ENCODE measurements around the gene KRTAP10-7.
"Not testable (repeated sequence)": the region's sequence is repeated elsewhere in the genome, so short reads cannot be mapped to it uniquely, and the experiment has no call there.

The KRTAP10-7 gene

DNA sequence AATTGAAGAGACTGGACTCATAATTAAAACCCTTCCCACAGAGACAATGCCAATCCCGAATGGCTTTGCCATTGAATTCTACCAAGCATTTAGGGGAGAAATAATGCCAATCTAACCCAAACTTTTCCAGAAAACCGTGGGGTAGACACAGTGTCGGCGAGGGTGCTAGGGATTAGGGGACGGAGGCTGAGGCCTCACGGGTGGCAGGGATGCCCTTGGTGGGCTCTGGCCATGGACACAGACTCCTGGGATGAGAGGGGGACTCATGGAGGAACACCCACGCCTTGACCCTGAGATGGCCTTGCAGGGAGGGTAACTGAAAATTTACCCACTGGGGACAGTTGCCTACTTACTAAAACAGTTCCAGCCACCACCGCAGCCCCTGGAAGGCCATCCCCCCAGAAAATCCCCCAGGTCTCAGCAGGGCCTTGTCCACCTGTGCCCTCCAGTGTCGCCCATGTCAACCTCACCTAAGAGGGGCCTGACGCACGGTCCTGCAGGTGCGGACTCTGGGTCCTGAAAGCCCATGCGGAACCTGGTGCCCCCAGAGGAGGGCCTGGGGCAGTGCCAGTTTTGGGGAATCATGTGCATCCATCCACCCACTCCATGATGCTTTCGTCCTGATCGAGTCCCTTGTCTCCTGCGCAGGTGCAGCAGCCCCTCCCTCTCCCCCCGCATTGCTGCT, 21.9 kb upstream of the KRTAP10-7 start:
- no peak overlapping the region for H3K27ac Mint-ChIP-seq
- no peaks in the 10 kb centered on the region for H3K27me3 Mint-ChIP-seq (ENCODE audit: low read depth)
- peaks cover 1% of the 10 kb centered on the region for H3K36me3 Mint-ChIP-seq (ENCODE audit: low read depth)
- H3K9me3 Mint-ChIP-seq: peaks cover 49% of the 10 kb centered on the region
- DNase-seq (ENCODE audit: low spot score): no peak
- H3K4me1 Mint-ChIP-seq (ENCODE audit: low read depth): no peaks in the 10 kb centered on the region
- no peak overlapping the region for H3K4me3 Mint-ChIP-seq

DNA sequence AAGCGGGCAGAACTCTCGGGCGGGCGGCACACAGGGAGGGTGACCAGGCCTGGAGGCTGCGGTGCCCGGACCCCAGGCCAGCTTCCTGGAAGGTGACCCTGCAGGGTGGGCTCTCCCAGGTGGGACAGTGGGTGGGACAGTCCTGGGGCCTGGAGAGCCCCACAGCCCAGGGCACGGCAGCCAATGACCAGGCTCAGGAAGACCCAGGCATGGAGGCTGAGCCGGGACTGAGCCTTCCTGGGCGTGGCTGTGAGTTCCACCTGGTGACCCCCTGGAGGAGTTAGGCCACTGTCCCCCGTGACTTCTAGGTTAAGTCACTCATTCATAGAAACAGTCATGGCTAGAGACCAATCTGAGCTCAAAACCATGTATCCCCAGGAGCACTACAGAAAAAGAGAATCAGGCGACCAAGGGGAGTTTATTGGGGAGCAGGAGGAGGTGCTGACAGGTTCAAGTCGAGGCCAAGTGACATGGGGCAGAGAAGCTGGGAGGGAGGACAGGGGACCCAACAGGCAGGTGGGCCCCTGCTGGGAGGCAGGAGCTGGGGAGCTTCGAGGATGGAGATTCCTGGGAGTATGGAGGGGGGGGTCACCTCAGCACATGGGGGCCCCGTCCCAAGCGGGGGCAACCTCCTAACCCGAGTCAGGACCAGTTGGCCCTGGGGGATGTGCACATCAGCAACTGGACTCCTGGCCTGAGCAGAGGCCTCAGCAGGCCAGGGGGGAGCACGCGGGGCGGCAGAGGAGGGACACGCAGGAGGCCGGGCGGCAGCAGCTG, 21.2 kb upstream of the KRTAP10-7 start:
- Mint-ChIP-seq H3K27ac (no peak overlapping the region), H3K36me3 (ENCODE audit: low read depth) (peaks cover 1% of the 10 kb centered on the region), H3K4me1 (ENCODE audit: low read depth) (peaks cover 4% of the 10 kb centered on the region), H3K27me3 (ENCODE audit: low read depth) (no peaks in the 10 kb centered on the region), H3K9me3 (peaks cover 49% of the 10 kb centered on the region), H3K4me3 (no peak overlapping the region)
- no peak for DNase-seq (ENCODE audit: low spot score)

DNA sequence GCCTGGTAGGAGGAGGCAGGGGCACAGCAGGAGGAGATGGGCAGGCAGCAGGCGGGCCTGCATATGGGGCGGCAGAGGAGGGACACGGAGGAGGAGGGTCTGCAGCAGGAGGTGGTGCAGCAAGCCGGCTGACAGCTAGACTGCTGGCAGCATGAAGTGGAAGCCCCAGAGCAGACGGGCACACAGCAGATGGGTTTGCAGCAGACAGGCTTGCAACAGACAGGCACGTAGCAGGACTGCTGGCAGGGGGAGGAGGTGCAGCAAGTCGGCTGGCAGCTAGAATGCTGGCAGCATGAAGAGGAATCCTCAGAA, 20.6 kb upstream of the KRTAP10-7 start:
- no peak for DNase-seq (ENCODE audit: low spot score)
- peaks cover 1% of the 10 kb centered on the region for H3K36me3 Mint-ChIP-seq (ENCODE audit: low read depth)
- no peaks in the 10 kb centered on the region for H3K27me3 Mint-ChIP-seq (ENCODE audit: low read depth)
- H3K27ac Mint-ChIP-seq: no peak overlapping the region
- peaks cover 49% of the 10 kb centered on the region for H3K9me3 Mint-ChIP-seq
- peaks cover 5% of the 10 kb centered on the region for H3K4me1 Mint-ChIP-seq (ENCODE audit: low read depth)
- H3K4me3 Mint-ChIP-seq: no peak overlapping the region

DNA sequence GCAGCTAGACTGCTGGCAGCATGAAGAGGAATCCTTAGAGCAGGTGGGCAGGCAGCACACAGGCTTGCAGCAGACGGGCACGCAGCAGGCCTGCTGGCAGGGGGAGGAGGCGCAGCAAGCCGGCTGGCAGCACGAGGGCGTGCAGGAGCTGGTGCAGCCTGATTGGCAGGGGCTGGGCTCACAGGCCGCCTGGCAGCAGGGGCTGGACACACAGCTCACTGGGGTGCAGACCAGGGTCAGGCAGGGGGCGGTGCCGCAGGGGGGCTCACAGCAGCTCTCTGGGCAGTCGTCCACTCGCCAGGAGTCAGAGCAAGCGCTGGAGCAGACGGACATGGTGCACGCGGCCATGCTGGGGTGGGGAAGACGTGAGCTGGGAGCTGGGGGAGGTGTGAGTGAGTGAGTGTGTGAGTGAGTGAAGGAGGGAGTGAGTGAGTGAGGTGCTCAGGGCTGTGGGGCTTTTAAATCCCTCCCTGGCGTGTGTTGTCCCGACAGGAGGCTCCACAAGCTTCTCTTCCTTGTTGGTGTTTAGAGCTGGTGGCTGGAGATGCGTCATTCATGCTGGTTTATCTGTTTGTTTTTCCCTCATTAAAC, 20.1 kb upstream of the KRTAP10-7 start, which contains the start of gene KRTAP10-5:
KRTAP10-5 (minus strand) TSS at position 374 of the 591 bp plus-strand sequence; CDS start at position 348, 26 bp downstream.
- peaks cover 49% of the 10 kb centered on the region for H3K9me3 Mint-ChIP-seq
- H3K27me3 Mint-ChIP-seq (ENCODE audit: low read depth); H3K4me3 Mint-ChIP-seq; H3K4me1 Mint-ChIP-seq (ENCODE audit: low read depth); DNase-seq (ENCODE audit: low spot score); H3K27ac Mint-ChIP-seq; H3K36me3 Mint-ChIP-seq (ENCODE audit: low read depth): not testable (repeated sequence)

DNA sequence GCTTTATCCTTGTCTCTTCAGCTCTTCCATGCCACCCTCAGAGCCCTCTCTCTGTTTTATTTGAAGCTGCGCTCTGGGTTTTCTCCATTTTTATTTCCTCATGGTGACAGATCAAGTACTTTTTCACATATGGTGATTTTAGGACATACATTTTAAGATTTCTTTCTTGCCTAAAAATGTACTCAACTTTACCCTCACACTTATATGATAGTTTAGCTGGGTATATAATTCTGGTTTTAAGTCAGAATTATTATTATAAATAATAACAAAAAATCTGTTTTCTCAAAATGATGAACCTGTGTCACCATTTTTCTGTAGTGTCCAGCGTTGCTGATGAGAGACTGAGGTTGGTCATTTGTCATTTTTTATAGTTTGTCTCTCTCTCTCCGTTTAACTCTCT, 19.2 kb upstream of the KRTAP10-7 start:
- DNase-seq (ENCODE audit: low spot score): no peak
- peaks cover 49% of the 10 kb centered on the region for H3K9me3 Mint-ChIP-seq
- no peak overlapping the region for H3K27ac Mint-ChIP-seq
- H3K4me3 Mint-ChIP-seq: no peak overlapping the region
- peaks cover 5% of the 10 kb centered on the region for H3K4me1 Mint-ChIP-seq (ENCODE audit: low read depth)
- H3K36me3 Mint-ChIP-seq (ENCODE audit: low read depth): peaks cover 1% of the 10 kb centered on the region
- H3K27me3 Mint-ChIP-seq (ENCODE audit: low read depth): peaks cover 10% of the 10 kb centered on the region

DNA sequence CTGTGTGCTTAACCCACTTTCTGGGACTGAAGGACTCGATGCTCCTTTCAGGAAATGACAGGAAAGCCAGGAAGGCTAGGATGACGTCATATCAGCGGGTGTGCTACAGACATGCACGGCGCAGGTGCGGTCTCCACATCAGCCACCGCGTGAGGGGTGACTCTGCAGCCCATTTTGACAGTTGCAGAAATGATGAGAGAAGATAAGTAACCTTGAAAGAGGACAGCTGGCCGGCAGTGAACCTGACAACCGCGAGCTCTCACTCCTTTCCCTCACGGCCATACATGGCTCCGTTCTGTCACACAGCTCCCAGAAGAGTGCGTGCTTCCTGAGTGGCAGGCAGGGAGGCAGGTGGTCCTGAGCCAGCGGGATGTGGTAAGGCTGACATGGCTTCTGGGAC, 18.3 kb upstream of the KRTAP10-7 start:
- Mint-ChIP-seq H3K27me3 (ENCODE audit: low read depth) (peaks cover 17% of the 10 kb centered on the region), H3K27ac (no peak overlapping the region), H3K9me3 (peaks cover 44% of the 10 kb centered on the region), H3K36me3 (ENCODE audit: low read depth) (peaks cover 1% of the 10 kb centered on the region), H3K4me1 (ENCODE audit: low read depth) (peaks cover 5% of the 10 kb centered on the region), H3K4me3 (no peak overlapping the region)
- no peak for DNase-seq (ENCODE audit: low spot score)

DNA sequence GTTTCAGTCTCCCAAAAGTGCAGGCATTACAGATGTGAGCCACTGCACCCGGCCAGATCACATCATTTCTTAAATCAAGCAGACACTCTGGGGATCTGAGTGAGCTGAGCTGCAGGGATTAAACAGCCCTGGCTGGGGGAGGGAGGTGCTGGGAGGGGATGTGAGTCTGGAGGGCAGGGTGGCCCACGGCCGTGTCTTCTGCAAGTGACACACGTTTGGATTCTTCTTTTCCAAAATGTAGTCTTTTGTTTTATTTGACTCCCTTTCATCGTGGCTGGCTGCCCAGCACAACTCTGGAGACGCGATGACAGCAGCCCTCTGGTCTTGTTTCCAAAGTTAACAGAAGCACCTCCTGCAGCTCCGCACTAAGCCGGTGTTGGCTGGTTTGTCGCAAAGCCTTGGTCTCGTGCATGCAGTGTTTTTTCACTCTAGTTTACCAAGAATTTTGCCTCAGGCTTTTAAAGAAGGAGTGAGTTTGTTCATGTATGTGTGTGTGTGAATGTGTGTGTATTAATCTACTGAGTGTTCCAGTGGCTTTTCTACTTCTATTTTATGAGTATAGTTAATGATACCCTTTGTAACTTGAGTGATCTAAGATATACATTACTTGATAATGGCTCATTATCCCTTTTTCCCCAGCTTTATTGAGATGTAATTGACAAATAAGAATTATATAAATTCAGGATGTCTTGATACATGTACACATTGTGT, 17.2 kb upstream of the KRTAP10-7 start:
- Mint-ChIP-seq H3K4me1 (ENCODE audit: low read depth) (peaks cover 5% of the 10 kb centered on the region), H3K9me3 (peaks cover 32% of the 10 kb centered on the region), H3K4me3 (no peak overlapping the region), H3K27me3 (ENCODE audit: low read depth) (peaks cover 27% of the 10 kb centered on the region), H3K36me3 (ENCODE audit: low read depth) (peaks cover 1% of the 10 kb centered on the region), H3K27ac (no peak overlapping the region)
- no peak for DNase-seq (ENCODE audit: low spot score)

DNA sequence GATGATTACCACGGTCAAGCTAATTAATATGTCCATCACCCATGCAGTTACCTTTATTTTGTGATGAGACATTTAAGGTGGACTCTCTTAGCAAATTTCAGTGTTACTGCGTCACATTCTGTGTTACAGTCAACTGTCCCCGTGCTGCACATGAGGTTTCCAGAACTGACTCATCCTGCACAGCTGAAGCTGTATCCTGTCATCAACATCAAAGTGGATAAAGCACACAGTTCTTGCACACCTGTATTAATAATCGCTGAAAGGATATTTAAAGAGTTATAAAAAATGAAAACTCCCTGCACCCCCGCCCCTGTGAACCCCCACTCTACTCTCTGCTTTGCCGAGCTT, 16.6 kb upstream of the KRTAP10-7 start:
- peaks cover 31% of the 10 kb centered on the region for H3K9me3 Mint-ChIP-seq
- H3K4me1 Mint-ChIP-seq (ENCODE audit: low read depth): peaks cover 5% of the 10 kb centered on the region
- DNase-seq (ENCODE audit: low spot score): no peak

DNA sequence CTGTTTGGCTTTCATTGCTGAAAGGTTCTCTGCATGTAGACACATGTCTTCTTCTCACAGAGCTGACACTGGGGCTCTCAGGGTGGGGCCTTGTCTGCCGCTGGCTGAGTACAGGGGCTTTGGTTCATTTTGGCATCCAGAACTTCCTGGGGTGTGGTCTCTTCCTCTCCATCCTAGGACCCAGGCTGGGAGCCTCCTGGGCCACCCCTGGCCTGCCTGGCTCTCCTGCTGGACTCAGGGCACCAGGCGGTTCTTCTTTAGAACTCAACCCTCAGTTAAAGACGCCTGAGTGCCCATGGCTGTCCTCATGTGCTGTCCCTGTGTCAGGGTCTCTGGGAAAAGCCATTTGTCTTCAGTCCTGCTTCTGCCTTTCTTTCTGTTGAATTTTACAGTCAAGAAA, 14.5 kb upstream of the KRTAP10-7 start:
- Mint-ChIP-seq H3K4me1 (ENCODE audit: low read depth) (peaks cover 5% of the 10 kb centered on the region), H3K36me3 (ENCODE audit: low read depth) (peaks cover 1% of the 10 kb centered on the region), H3K4me3 (no peak overlapping the region), H3K27me3 (ENCODE audit: low read depth) (peaks cover 27% of the 10 kb centered on the region), H3K27ac (no peak overlapping the region), H3K9me3 (peaks cover 18% of the 10 kb centered on the region)
- no peak for DNase-seq (ENCODE audit: low spot score)

More for the DNA sequence above, 16.6 kb upstream of the KRTAP10-7 start:
- Mint-ChIP-seq H3K36me3 (ENCODE audit: low read depth) (peaks cover 1% of the 10 kb centered on the region), H3K27ac (no peak overlapping the region), H3K27me3 (ENCODE audit: low read depth) (peaks cover 27% of the 10 kb centered on the region), H3K4me3 (no peak overlapping the region)

DNA sequence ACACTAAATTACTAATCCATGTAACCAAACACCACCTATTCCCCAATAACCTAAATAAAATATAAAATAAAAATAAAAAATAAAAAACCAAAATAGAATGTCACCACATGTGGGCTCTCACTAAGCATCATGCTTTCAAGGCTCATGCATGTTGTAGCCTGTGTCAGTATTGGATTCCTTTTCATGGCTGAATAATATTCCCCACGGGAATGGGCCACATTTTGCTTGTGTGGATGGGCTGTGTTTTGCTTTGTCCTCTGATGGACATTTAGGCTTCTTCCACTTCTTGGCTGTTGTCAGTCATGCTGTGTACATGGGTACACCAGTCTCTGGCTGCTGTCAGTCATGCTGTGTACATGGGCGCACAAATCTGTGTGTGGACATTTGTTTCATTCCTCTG, 11.3 kb upstream of the KRTAP10-7 start:
- peaks cover 2% of the 10 kb centered on the region for H3K4me1 Mint-ChIP-seq (ENCODE audit: low read depth)
- no peak overlapping the region for H3K27ac Mint-ChIP-seq
- no peaks in the 10 kb centered on the region for H3K9me3 Mint-ChIP-seq
- H3K36me3 Mint-ChIP-seq (ENCODE audit: low read depth): no peaks in the 10 kb centered on the region
- no peak for DNase-seq (ENCODE audit: low spot score)
- peaks cover 27% of the 10 kb centered on the region for H3K27me3 Mint-ChIP-seq (ENCODE audit: low read depth)
- H3K4me3 Mint-ChIP-seq: no peak overlapping the region

DNA sequence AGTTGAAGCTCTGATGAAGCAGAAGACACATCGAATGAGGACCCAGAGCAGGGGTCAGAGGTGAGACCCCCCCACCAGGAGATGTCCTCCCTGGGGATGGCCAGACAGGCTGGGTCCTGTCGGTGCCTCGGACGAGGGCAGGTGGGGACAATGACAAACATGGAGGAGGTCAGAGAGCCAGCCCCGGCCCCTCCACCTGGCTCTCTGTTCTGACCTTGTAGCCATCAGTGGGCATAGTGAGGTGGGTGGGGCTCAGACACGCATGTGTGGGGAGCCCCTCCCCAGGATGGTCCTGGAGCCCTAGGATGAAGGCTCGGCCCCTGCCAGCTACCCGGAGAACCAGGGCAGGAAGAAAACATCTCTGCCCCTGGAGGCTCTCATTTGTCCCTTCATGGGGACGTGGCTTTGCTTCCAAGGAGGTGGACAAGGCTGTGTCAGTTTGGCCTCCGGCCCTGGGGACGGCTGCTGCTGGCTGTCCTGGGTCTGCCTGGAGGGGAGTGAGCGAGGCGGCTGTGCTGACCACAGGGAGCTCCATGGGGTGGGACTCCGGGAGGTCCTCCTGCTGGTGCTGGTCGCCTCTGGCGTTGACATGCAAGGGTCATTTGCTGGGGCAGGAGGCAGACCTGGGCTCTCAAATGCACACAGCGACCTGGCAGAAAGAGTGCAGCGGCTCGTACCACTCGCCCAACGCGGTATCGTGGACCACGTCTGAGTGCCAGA, 10.7 kb upstream of the KRTAP10-7 start:
- Mint-ChIP-seq H3K27ac (no peak overlapping the region), H3K36me3 (ENCODE audit: low read depth) (no peaks in the 10 kb centered on the region), H3K4me3 (no peak overlapping the region), H3K9me3 (no peaks in the 10 kb centered on the region), H3K4me1 (ENCODE audit: low read depth) (no peaks in the 10 kb centered on the region), H3K27me3 (ENCODE audit: low read depth) (peaks cover 27% of the 10 kb centered on the region)
- no peak for DNase-seq (ENCODE audit: low spot score)

DNA sequence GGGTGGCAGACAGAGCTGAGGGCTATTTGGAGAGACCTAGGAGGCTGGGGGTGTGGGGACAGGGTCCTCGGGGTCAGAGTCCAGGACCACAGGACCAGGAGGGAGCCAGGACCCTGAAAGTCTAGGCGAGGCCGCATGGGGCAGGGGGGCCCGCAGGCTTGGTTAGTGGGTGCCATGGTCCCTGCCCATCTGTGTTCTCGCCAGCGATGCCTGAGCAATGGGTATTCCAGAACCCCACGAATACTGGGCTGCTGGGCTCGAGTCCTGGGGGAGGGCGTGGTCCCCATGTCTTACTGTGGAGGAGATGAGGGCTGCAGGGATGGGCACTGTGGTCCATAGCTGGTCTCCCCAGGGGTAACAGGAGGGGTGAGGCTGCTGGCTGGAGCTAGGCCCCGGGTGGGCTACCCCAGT, 10.1 kb upstream of the KRTAP10-7 start:
- Mint-ChIP-seq H3K27ac (no peak overlapping the region), H3K36me3 (ENCODE audit: low read depth) (no peaks in the 10 kb centered on the region), H3K9me3 (no peaks in the 10 kb centered on the region), H3K27me3 (ENCODE audit: low read depth) (peaks cover 24% of the 10 kb centered on the region), H3K4me1 (ENCODE audit: low read depth) (no peaks in the 10 kb centered on the region), H3K4me3 (no peak overlapping the region)
- DNase-seq (ENCODE audit: low spot score): no peak

DNA sequence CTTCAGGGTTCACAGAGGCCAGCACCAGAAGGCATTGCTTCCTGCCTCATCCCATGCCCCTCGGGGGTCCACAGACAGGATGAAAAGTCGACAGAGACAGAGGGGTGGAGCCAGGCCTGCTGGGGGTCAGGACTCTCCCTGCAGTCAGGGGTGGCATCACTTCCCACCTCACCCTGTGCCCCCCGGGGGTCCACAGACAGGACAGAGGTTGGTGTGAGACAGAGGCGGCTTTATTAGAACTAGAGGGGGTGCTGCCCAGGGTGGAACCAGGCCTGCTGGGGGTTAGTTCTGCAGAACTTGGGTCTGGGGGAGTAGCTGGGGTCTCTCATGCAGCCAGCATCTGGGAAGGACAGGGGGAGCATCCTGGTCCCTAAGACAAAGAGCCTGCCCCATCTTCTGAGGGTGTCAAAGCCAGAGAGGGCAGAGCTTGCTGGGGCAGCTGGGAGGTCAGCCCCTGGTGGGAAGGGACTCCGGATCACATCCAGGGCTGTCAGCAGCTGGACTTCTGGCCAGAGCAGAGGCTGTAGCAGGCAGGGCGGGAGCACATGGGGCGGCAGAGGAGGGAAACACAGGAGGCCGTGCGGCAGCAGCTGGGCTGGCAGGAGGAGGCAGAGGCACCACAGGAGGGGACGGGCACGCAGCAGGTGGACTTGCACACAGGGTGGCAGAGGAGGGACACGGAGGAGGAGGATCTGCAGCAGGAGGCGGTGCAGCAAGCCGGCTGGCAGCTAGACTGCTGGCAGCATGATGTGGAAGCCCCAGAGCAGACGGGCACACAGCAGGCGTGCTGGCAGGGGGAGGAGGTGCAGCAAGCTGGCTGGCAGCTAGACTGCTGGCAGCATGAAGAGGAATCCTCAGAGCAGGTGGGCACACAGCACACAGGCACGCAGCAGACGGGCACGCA, 9.2 kb upstream of the KRTAP10-7 start:
- H3K27me3 Mint-ChIP-seq (ENCODE audit: low read depth): peaks cover 18% of the 10 kb centered on the region
- not testable (repeated sequence) for H3K27ac Mint-ChIP-seq; H3K4me3 Mint-ChIP-seq; H3K36me3 Mint-ChIP-seq (ENCODE audit: low read depth); H3K4me1 Mint-ChIP-seq (ENCODE audit: low read depth); DNase-seq (ENCODE audit: low spot score); H3K9me3 Mint-ChIP-seq

All from T-helper 2 cell treated with Interferon-gamma antibody and Interleukin-4, amounts not matched to agents 5 μg/mL and 100 μg/mL, for 36 hours (primary cell).